Fibroblast of lung (primary cell): ENCODE results near the gene BABAM2. TPM values are rescaled to one million over a fixed set of nuclear protein-coding genes. Genes with fewer than 3 reads are reported as not detected.

ENCODE experiments used
- DNase-seq, 2 donors: peaks; one replicate each; pipeline versions ENCODE4 v3.0.0 to v3.0.0-alpha.2; 2010; ENCODE audit warnings: low read depth in 2 of 2
- H2AFZ ChIP-seq: 2 replicates; pipeline ENCODE4 v1.5.1; 2012; ENCODE audit warnings: low read length, control low read depth, inconsistent platforms
- H3K27ac ChIP-seq: 2 replicates; pipeline ENCODE4 v1.5.1; 2011; ENCODE audit warnings: low read length, control low read depth; ENCODE audit not compliant: insufficient read depth
- H3K27me3 ChIP-seq: 2 replicates; pipeline ENCODE4 v1.5.1; 2011; ENCODE audit warnings: mild to moderate bottlenecking, low read length; ENCODE audit not compliant: control insufficient read depth, insufficient read depth
- H3K36me3 ChIP-seq: 2 replicates; pipeline ENCODE4 v1.5.1; 2011; ENCODE audit warnings: low read length; ENCODE audit not compliant: control insufficient read depth, insufficient read depth
- H3K4me1 ChIP-seq: 2 replicates; pipeline ENCODE4 v1.5.1; 2011; ENCODE audit warnings: low read length; ENCODE audit not compliant: control insufficient read depth, insufficient read depth; ENCODE audit errors: extremely low read depth
- H3K4me2 ChIP-seq: 2 replicates; pipeline ENCODE4 v1.5.1; 2011; ENCODE audit warnings: low read length, control low read depth; ENCODE audit not compliant: insufficient read depth; ENCODE audit errors: extremely low read depth
- H3K4me3 ChIP-seq, 4 experiments: fragments of 200-600 bp in 1 of 4; sonication (generic) in 1 of 4; replicated peaks in 1 of 4; 2 replicates each; pipeline ENCODE4 v1.5.1; 2011 to 2016; ENCODE audit warnings: low read length in 4 of 4, low read depth in 3 of 4, mild to moderate bottlenecking in 3 of 4, control low read depth in 2 of 4, inconsistent platforms in 1 of 4, mixed read lengths in 1 of 4; ENCODE audit not compliant: insufficient read depth in 1 of 4; ENCODE audit errors: control extremely low read depth in 1 of 4
- H3K79me2 ChIP-seq: 2 replicates; pipeline ENCODE4 v1.5.1; 2012; ENCODE audit warnings: mild to moderate bottlenecking, low read length, inconsistent platforms; ENCODE audit not compliant: control insufficient read depth, insufficient read depth
- H3K9ac ChIP-seq: 2 replicates; pipeline ENCODE4 v1.5.1; 2011; ENCODE audit warnings: mild to moderate bottlenecking, low read length, control low read depth; ENCODE audit not compliant: insufficient read depth
- H3K9me3 ChIP-seq: 2 replicates; pipeline ENCODE4 v1.5.1; 2012; ENCODE audit warnings: low read depth, low read length; ENCODE audit not compliant: control insufficient read depth, insufficient read depth
- H4K20me1 ChIP-seq: 2 replicates; pipeline ENCODE4 v1.5.1; 2011; ENCODE audit warnings: low read length; ENCODE audit not compliant: control insufficient read depth, insufficient read depth; ENCODE audit errors: extremely low read depth
- EZH2 ChIP-seq: IDR thresholded peaks from 2 replicates; pipeline ENCODE4 v1.5.1; 2012; ENCODE audit warnings: low read length, control low read depth, mild to moderate bottlenecking; ENCODE audit errors: missing control alignments
- polyA plus RNA-seq, 2 donors: library from polyadenylated mRNA; depleted of rRNA in 1 of 2; stranded (reverse) in 1 of 2; unstranded in 1 of 2; fragments of >200 nt; gene quantifications; 2 replicates each; pipeline ENCODE4 v1.2.1, GENCODE V29; 2011 to 2012; ENCODE audit warnings: missing spikeins in 1 of 2
- total RNA-seq: library from RNA; depleted of rRNA; stranded (reverse); fragments of >200 nt; gene quantifications from 2 replicates; pipeline ENCODE4 v1.2.1, GENCODE V29; 2014
- TF ChIP-seq, protein P1 (sequence below), 2 donors: IDR thresholded peaks in 1 of 2; conservative IDR thresholded peaks in 1 of 2; 1 replicate in 1 of 2; 2 replicates in 1 of 2; pipeline ENCODE4 v1.5.1; 2011 to 2012; ENCODE audit warnings: low read length in 2 of 2, control low read depth in 1 of 2, inconsistent platforms in 1 of 2, low read depth in 1 of 2, mild to moderate bottlenecking in 1 of 2

BABAM2 gene
- total and polyA plus RNA-seq, 2 donors (not counting 1 experiment from before 2014, with no cell fraction given) = 25.6 to 33.4 TPM

GRCh38 chr2:28093308-28093707 is 202.8 kb downstream of the BABAM2 start:
- Histone ChIP-seq H3K4me1 (peaks cover 7% of the 10 kb centered on the region), H3K79me2 (no peaks in the 10 kb centered on the region), H3K4me3 (no peak overlapping the region), H4K20me1 (no peaks in the 10 kb centered on the region), H3K27ac (no peak overlapping the region), H2AFZ (no peak overlapping the region), H3K9ac (no peak overlapping the region), H3K4me2 (no peak overlapping the region), H3K36me3 (no peaks in the 10 kb centered on the region), H3K9me3 (no peaks in the 10 kb centered on the region), H3K27me3 (no peaks in the 10 kb centered on the region)
- TF ChIP-seq, protein P1, sequence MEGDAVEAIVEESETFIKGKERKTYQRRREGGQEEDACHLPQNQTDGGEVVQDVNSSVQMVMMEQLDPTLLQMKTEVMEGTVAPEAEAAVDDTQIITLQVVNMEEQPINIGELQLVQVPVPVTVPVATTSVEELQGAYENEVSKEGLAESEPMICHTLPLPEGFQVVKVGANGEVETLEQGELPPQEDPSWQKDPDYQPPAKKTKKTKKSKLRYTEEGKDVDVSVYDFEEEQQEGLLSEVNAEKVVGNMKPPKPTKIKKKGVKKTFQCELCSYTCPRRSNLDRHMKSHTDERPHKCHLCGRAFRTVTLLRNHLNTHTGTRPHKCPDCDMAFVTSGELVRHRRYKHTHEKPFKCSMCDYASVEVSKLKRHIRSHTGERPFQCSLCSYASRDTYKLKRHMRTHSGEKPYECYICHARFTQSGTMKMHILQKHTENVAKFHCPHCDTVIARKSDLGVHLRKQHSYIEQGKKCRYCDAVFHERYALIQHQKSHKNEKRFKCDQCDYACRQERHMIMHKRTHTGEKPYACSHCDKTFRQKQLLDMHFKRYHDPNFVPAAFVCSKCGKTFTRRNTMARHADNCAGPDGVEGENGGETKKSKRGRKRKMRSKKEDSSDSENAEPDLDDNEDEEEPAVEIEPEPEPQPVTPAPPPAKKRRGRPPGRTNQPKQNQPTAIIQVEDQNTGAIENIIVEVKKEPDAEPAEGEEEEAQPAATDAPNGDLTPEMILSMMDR (conservative IDR thresholded peaks at IDR 0.05 in 1 of 2, IDR thresholded peaks at IDR 0.05 in 1 of 2; ENCODE audit: low read depth in 1 of 2, low read length in 2 of 2) = no peak
- no peak for TF ChIP-seq EZH2
- DNase-seq = no peak

DNA sequence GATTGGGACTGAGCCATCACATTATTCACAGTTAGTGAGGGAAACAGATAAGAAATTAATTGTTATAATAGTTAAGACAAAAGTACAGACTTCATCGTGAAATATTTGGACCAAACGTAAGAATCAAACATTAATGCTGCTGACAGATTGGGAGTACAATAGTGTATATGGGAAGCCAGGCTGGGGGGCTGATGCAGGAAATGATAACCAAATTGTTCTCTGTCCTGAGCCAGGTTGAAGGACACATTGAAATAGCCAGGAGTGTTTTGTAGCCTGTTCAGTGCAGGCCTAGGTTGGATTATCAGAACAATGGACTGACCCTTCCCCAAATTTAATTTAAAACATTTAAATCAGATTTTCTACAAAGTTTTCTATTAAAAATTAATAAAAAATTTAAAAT is 203.2 kb downstream of the BABAM2 start:
- Histone ChIP-seq H3K9me3 (no peaks in the 10 kb centered on the region), H3K4me1 (peaks cover 7% of the 10 kb centered on the region), H2AFZ (no peak overlapping the region), H3K36me3 (no peaks in the 10 kb centered on the region), H4K20me1 (no peaks in the 10 kb centered on the region), H3K27ac (no peak overlapping the region), H3K27me3 (no peaks in the 10 kb centered on the region), H3K79me2 (no peaks in the 10 kb centered on the region), H3K4me3 (no peak overlapping the region), H3K4me2 (no peak overlapping the region), H3K9ac (no peak overlapping the region)
- no peak for DNase-seq
- TF ChIP-seq, protein P1 (conservative IDR thresholded peaks at IDR 0.05 in 1 of 2, IDR thresholded peaks at IDR 0.05 in 1 of 2; ENCODE audit: low read depth in 1 of 2, low read length in 2 of 2) = no peak

DNA sequence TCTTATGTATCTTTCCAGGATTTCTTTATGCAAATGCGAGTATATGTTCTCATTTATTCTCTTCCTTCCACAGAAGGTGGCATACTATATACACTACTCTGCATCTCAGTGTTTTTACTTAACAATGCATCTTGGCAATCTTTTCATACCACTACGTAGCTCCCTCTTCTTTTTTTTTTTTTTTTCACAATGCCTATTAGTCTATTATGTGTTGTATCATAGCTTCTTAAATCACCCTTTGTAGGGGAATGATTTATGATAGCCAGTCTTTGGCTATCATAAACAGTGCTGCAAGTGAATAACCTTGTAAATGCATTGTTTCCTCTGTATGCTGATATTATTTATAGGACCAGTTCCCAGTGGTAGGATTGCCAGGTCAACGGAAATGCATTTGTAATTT is 204.2 kb downstream of the BABAM2 start:
- H3K4me1 ChIP-seq = peaks cover 4% of the 10 kb centered on the region
- DNase-seq = peak; percentile 17 to 32
- H3K27ac ChIP-seq = no peak overlapping the region
- H2AFZ ChIP-seq = no peak overlapping the region
- TF ChIP-seq EZH2 = no peak
- TF ChIP-seq, protein P1 (conservative IDR thresholded peaks at IDR 0.05 in 1 of 2, IDR thresholded peaks at IDR 0.05 in 1 of 2; ENCODE audit: low read depth in 1 of 2, low read length in 2 of 2) = no peak
- no peaks in the 10 kb centered on the region for H3K27me3 ChIP-seq
- H3K79me2 ChIP-seq = no peaks in the 10 kb centered on the region
- H3K9ac ChIP-seq = no peak overlapping the region
- H4K20me1 ChIP-seq = no peaks in the 10 kb centered on the region
- no peak overlapping the region for H3K4me3 ChIP-seq
- no peak overlapping the region for H3K4me2 ChIP-seq
- H3K9me3 ChIP-seq = no peaks in the 10 kb centered on the region
- H3K36me3 ChIP-seq = no peaks in the 10 kb centered on the region
